NCI-H146 treated with DMSO at 0.1 percent for 48 hours (cell line): Measurements from ENCODE around the gene PSORS1C1.
"Not testable (repeated sequence)": the region's sequence is repeated elsewhere in the genome, so short reads cannot be mapped to it uniquely, and the experiment has no call there.

ENCODE experiments used
- DNase-seq: peaks from one replicate; lab custom pipeline; 2025; ENCODE audit not compliant: unreplicated experiment; lab: John Stamatoyannopoulos, UW

PSORS1C1 gene, protein sequence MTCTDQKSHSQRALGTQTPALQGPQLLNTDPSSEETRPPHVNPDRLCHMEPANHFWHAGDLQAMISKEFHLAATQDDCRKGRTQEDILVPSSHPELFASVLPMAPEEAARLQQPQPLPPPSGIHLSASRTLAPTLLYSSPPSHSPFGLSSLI

DNA sequence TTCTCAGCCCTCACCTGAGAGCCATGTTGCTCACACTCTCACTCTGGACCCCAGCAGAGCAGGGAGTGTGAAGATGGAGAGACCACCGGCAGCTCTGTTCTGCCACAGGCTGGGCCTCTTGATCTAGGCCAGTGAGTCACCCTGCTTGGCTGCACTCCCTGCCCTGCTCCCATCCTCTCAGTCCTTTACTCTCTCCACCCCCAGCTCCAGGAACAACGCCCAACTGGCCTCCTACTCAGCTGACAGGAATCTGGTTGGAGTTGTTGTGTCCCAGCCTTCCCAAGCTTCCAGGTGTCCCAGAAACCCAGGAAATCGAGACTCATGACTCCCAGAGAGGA lies at the start of gene PSORS1C1:
PSORS1C1 (plus strand) TSS at position 260 of the 338 bp plus-strand sequence. CDS start 14,833 bp downstream, outside the sequence.
- DNase-seq: no peak

DNA sequence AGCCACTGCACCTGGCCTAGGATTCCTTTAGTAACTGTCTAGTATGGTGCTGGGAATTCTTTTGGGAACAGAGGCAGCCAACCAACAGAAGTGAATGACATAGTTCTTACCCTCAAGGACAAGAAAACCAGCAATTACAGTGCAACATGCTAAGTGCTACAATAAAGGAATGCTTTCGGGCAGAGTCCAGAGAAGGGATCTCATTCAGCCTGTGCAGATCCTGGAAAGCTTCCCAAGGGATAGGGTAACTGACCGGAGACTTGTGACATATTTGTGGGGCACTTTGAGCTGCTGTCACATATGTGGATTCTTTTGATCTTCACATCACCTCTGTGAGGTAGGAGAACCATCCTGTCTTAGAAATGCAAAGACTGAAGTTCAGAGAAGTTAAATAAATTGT lies 49.0 kb upstream of the PSORS1C1 start:
- no peak for DNase-seq

DNA sequence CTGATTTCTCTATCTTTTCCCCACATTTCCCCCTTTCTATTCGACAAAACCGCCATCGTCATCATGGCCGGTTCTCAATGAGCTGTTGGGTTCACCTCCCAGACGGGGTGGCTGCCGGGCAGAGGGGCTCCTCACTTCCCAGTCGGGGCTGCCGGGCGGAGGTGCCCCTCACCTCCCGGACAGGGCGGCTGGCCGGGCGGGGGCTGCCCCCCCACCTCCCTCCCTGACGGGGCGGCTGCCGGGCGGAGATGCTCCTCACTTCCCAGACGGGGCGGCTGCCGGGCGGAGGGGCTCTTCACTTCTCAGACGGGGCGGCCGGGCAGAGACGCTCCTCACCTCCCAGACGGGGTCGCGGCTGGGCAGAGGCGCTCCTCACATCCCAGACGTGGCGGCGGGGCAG lies 47.6 kb upstream of the PSORS1C1 start:
- not testable (repeated sequence) for DNase-seq

DNA sequence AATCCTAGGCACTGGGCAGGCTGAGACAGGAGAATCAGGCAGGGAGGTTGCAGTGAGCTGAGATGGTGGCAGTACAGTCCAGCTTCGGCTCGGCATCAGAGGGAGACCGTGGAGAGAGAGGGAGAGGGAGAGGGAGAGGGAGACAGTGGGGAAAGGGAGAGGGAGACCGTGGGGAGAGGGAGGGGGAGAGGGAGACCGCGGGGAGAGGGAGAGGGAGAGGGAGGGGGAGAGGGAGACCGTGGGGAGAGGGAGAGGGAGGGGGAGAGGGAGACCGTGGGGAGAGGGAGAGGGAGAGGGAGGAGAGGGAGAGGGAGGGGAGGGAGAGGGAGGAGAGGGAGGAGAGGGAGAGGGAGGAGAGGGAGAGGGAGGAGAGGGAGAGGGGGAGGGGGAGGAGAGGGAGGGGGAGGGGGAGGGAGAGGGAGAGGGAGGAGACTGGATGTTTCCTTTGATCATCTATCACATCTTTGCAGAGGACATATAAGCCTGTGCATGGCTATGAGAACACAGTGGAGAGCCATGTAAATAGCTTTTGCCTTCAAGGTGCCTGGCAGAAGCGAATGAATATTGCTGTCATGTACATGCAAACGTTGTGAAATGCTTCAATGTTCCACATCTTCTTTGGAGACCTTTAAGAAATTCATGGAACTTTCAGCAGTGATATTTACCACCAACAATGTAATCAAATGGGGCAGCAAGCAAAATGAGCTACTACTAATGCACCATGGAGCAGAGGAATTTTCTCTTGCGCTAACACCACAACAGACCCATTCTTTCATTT lies 46.5 kb upstream of the PSORS1C1 start:
- DNase-seq: not testable (repeated sequence)

DNA sequence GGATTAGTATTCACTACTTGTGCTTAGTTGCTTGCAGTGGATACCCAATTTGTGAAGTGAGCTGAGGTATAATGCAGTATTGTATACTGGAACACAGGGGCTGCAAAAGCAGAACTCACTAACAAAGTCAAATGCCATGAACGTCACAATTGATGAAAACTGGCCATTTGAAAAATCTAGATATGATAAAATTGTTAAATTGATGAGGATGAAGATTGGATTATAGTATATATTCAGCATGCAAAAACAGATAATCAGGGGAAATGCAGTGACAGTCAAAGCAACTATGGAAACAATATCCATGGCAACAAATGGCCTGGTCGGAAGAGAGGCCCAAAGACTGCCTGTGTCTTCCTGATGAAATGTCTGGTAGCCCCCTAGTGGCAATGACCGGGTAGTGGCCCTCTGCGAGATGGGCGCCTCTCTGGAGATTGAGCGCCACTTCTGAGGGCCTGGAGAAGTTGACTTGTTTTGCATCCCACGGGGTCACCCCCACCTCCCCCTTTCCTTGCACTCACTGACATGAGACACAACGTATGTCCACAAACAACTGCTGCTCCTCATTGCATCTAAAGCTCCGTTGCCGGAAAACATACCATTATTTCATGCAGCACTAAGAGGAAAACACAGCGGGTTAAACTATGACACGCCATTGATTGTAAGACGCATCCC lies 45.8 kb upstream of the PSORS1C1 start:
- peak; percentile 51 for DNase-seq

DNA sequence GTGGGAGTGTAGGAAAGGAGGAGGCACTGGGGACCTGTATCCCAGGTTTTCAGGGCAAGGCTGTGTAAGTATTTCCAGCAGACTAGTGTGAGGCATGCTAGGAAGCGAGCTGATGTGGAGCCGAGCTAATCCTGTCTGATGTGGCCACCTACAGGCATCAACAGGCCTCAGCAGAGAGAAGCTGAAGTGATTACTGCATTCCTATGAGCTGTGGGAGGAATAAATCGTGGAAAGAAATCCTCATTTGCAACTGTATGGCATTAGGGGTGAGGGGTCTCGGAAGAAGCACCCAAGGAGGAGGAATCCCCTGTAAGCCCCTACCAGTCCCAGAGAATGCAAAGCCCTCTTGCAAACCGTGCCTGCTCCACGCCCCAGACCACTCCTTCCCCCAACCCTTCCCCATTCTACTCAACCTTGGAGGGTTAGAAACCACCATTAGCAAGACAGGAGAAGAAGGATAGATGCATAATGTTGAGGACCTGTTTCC lies 43.8 kb upstream of the PSORS1C1 start:
- no peak for DNase-seq

DNA sequence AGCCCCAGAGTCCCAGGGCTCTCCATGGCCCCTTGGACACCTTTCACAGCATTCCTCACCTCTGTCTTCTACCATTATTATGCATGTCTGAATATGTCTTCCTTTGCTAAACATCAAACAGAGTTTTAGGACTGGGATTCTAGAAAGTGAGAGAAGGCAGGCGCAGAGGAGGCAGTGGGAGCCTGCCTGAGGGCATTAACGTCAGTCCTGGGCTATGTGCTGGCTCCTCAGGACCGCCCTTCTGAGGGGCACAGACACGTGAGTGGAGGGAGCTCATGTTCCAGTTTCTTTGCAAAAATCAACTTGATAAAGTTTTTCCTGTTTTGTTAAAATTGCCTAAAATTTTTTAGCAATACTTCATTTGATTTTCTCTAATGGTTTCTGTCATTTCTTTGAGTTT lies 40.2 kb upstream of the PSORS1C1 start:
- DNase-seq: no peak

DNA sequence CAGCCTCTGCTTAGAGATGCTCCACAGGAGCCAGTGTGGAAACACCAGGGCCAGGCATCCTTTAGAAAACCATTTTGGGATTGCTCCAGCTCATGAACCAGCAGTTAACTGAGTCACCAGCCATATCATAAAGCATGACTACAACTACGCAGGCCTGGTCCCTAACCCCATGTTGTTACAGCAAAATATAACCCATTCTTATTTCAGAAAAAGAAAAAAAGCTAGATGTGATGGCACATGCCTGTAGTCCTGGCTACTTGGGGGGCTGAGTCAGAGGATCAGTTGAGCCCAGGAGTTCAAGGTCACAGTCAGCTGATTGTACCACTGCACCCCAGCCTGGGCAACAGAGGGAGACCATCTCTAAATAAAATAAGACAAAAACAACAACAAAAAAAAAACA lies 39.1 kb upstream of the PSORS1C1 start:
- no peak for DNase-seq

DNA sequence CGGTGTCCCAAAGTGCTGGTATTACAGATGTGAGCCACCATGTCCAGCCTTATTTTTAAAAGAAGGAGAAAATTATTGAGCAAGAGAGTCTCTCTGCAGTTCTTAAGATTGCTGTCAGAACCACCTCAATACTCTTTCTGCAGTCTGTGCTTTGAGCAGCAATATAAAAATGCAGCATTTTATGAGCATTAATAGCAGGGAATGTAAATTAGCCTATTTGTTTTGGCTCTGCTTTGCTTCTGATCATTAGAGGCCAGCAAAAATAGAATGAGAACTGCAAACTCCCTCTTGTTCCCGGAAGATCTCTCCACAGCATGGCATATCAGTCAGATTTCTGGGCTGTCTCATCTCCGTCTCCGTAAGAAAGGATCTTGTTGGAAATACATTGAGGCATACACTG lies 38.0 kb upstream of the PSORS1C1 start:
- DNase-seq: no peak

DNA sequence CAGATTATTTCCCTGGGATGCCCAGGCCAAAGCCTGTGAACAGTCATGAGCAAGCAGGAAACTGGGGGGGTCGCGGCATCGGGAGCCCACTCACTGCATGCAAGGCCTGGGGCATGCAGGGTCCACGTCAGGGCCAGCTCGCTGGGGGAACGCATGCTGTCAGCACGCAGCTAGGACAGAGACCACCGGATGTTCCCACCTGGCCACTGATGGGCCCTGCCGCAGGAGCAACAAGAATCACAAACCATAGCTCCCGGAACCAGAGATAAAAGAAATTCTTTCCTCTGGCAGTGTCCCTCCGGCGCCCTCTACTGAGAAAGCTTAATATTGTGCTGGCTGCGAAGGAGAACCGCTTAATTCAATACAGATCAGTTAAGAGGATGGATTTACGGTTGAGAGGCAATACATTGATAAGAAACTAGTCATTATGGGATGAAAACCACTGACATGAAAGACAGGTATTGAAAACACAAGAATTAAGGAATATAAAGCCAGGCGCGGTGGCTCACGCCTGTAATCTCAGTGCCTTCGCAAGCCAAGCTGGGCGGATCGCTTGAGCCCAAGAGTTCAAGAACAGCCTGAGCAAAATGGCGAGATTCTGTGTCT lies 34.8 kb upstream of the PSORS1C1 start:
- peak; percentile 25 for DNase-seq

DNA sequence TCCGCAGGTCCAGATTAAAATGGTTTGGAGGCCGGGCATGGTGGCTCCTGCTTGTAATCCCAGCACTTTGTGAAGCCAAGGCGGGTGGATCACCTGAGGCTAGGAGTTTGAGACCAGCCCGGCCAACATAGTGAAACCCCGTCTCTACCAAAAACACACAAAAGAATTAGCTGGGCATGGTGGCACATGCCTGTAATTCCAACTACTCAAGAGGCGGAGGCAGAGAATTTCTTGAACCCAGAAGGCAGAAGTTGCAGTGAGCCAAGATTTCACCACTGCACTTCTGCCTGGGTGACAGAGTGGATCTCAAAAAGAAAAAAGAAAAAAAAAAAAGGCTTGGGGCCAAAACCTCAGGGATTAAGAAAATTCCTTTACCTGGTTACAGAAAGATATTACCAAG lies 32.7 kb upstream of the PSORS1C1 start:
- no peak for DNase-seq

DNA sequence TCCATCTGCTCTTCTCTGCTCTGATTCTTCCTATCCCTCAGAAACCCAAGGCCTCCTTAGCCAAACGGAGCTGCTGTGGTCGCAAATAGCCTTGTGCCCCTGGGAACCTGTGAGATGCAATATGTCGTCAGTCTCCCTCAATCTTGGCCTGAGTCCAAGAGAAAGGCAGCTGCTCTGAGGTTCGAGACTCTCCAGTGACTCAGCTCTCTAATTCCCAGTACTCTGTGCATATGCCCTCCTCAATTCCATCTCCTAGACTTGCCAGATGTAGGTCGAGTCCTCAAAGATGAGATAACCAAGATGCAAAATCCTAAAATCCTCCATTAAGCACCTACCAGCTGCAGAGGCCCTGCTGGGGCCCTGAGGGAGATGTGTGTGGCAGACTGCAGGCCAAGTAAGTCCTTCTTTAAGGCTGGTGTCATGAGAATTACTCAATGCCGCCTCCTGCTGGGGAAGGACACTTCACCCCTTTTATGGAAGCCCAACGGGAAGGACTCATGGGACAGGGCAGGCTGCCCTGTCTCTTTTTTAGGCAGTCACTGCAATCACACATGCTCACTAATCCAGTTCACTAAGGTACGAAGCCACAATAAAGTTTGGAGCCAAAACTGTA lies 30.8 kb upstream of the PSORS1C1 start:
- DNase-seq: no peak

DNA sequence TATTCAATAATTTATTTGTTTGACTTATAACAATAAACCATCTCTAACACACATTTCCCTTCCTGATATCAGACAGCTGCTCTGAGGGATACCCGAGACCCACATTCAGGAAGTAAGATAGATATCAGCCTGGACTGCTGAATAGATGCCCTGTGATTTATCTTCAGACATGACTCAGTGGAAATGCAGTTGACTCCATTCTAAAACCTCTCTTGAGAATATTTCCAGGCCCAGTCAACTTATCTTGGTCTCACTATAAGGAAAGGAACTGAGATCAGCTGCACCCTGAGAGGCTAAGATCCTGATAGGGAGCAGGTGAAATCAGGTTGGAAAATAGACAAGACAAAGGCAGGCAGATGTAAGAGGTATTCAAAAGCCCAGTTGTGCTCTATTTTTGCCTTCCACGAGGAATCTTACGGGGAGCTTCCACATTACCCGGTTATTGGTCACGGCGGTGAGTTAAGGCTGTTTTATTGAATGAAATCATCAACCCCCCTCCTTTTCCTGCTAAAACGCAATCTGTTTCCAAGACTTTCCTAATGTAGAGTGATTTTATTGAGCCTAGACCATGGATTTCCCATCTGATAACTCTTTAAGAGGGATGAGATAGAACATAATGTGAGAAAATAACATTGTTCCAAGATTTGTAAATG lies 27.7 kb upstream of the PSORS1C1 start:
- no peak for DNase-seq

DNA sequence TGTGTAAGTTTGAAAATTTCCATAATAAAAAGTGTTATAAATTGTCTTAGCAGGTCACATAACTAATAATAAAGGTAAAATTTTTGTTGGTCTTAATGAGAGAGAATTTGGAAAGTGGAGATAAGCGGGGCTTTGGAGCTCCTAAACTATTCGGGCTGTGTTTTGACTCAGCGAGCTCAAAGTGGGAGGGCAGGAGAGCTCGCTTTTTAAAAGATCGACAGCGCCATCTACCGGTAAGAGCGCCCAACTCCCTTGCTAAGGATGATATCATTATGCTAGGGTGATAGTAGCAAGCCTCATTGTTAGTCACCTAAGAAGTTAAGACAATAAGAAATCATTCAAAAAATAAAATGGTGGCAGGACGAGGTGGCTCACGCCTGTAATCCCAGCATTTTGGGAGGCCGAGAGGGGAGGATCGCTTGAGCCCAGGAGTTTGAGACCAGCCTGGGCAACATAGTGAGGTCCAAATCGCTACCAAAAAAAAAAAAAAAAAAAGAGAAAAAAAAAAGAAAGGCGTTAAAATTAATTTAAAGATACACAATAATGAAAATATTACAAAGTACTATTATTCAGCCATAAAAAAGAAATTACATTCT lies 27.0 kb upstream of the PSORS1C1 start:
- DNase-seq: peak; percentile 13

DNA sequence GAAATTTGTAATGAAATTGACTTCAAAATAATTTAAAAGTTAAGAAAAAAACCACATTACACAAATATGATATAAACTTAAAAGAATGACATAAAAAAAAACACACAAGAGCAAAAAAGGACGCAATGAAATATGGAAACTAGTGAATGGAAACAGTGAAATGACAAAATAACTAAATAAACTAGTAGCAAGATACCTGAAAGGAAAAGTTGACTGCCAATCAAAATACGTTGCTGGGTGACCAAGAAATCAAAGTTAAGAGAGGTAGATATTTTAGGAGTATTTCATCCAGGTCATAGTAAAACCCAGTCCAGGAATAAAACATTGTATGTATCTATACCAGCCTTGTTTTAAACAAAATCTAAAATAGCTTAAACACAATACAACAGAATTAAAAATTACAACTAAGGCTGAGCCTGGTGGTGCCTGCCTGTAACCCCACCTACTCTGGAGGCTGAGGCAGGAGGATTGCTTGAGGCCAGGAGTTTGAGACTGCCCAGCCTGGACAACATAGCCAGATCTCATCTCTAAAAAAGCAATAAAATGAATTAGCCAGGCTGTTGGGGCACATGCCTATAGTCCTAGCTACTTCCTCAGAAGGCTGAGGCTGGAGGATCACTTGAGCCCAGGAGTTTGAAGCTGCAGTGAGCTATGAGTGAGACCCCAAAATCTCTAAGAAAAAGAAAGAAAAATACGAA lies 24.2 kb upstream of the PSORS1C1 start:
- no peak for DNase-seq

DNA sequence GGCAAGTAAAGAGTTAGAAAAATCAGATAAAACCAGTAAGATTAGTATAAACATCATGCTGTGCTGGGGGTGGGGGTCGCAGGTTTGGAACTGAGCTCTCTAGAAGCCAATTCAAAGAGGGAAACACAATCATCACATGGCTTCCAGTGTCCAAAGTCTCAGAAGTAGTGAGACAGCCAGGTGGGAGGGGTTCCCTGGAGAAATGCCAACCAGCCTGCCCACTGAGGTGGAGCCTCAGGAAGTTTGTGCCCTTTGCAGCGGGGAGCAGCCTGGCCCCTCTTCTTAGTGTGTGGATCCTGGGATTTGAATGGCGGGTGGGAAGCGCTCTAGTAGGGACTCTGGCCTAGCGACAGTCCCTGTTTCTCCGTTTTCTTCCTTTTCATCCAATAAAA lies 23.6 kb upstream of the PSORS1C1 start:
- no peak for DNase-seq

DNA sequence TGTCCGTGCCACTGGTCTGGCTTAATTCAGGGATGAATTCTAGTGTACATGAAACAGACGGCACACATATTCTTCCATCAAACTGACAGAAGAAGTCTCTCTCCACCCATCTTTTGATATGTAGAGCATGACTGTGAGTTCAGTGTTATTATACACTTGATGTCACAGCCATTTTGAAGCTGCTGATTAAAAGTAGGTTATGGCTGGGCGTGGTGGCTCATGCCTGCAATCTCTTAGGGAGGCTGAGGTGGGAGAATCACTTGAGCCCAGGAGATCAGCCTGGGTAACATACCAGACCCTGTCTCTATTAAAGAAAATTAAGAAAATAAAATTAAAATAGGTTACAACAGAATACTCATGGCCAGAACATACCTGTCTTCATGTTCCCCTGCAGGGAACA lies 22.9 kb upstream of the PSORS1C1 start:
- no peak for DNase-seq

DNA sequence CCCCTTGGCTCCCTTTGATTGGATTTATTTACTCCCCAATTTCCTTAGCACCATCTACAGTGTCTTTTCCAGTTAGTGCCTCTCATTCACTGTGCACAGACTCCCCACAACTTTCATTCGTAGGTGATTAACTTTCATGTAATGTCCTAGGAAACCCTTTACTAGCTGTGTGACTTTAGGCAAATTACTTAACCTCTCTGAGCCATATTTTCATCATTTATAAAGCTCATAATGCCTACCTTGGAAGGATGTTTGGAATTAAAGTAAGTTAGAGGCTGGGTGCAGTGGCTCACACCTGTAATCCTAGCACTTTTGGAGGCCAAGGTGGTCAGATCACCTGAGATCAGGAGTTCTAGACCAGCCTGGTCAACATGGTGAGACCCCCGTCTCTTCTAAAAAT lies 22.4 kb upstream of the PSORS1C1 start:
- DNase-seq: no peak

DNA sequence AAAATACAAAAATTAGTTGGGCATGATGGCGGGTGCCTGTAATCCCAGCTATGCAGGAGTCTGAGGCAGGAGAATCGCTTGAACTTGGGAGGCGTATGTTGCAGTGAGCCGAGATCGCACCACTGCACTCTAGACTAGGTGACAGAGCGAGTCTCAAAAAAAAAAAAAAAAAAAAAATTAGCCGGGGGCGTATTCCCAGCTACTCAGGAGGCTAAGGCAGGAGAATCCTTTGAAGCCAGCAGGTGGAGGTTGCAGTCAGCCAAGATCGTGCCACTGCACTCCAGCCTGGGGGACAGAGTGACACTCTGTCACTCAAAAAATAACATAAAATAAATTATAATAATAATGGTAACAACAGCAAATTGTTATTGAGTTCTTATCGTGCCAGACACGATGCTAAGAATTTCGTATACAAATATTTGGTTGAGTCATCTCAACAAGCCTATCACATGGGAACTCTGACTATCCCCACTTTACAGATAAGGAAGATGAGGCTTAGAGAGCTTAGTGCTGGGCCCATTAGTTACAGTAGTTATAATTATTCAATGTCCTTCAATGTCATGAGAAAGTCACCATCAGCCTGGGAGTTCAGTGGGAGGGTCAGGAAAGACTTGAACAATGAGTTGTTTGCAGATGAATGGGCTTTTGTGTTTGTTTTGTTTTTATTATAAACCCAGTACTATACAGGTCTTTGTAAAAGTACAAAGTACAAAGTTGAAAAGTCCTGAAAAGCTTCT lies 21.7 kb upstream of the PSORS1C1 start:
- no peak for DNase-seq
